B cell (primary cell): ENCODE results near the gene OR12D1.

Experiments used
- EZH2 ChIP-seq: IDR thresholded peaks from 2 replicates; pipeline ENCODE4 v1.6.1; 2012; ENCODE audit warnings: borderline replicate concordance, low read depth, mild to moderate bottlenecking, moderate library complexity, low read length; ENCODE audit not compliant: insufficient read depth, poor library complexity, severe bottlenecking
- TF ChIP-seq, protein P1 (sequence below): fragments of 200-600 bp; IDR thresholded peaks from one replicate; pipeline ENCODE4 v1.8.0; 2022; ENCODE audit warnings: antibody characterized with exemption, mild to moderate bottlenecking

DNA sequence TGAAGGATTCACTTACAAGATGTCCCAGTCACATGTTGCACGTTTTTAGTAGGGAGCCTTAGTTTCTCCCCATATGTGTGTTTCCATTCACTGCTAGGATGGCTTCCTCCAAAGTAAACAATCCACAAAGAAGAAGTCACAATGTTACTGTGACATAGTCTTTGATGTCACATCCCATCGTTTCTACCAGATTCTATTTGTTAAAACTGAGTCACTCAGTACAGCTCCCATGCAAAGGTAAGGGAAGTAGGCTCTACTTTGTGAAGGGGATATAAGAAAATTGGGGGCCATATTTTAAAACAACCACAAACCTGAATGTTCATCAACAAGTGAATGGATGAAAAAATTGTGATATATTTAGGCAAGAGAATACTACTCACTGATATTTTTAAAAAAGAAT lies 42.2 kb downstream of the OR12D1 start, which contains the start of the genes OR11A1 and OR2H1:
- TF ChIP-seq, protein P1, sequence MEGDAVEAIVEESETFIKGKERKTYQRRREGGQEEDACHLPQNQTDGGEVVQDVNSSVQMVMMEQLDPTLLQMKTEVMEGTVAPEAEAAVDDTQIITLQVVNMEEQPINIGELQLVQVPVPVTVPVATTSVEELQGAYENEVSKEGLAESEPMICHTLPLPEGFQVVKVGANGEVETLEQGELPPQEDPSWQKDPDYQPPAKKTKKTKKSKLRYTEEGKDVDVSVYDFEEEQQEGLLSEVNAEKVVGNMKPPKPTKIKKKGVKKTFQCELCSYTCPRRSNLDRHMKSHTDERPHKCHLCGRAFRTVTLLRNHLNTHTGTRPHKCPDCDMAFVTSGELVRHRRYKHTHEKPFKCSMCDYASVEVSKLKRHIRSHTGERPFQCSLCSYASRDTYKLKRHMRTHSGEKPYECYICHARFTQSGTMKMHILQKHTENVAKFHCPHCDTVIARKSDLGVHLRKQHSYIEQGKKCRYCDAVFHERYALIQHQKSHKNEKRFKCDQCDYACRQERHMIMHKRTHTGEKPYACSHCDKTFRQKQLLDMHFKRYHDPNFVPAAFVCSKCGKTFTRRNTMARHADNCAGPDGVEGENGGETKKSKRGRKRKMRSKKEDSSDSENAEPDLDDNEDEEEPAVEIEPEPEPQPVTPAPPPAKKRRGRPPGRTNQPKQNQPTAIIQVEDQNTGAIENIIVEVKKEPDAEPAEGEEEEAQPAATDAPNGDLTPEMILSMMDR = no peak
- TF ChIP-seq EZH2 = no peak
